Activated T-cell treated with anti-CD3 and anti-CD28 coated beads, Interleukin-2, amount 50 U/mL, for 48 hours (primary cell): ENCODE data around the gene EHMT1.

ENCODE experiments used
- DNase-seq, 2 experiments: peaks; one replicate each; pipeline ENCODE4 v3.0.0-alpha.2; 2020

Gene EHMT1

GRCh38 chr9:137744632-137745183, 125.9 kb downstream of the EHMT1 start:
- DNase-seq: no peak

GRCh38 chr9:137745541-137745991, 126.8 kb downstream of the EHMT1 start:
- no peak for DNase-seq

- no peak for DNase-seq
These were observed 129.5 kb downstream of the EHMT1 start for GRCh38 chr9:137748311-137748710.

- DNase-seq: no peak
These were observed 129.9 kb downstream of the EHMT1 start for GRCh38 chr9:137748741-137749140.

GRCh38 chr9:137749511-137749910, 130.7 kb downstream of the EHMT1 start:
- no peak for DNase-seq

GRCh38 chr9:137750007-137750406, 131.2 kb downstream of the EHMT1 start:
- no peak for DNase-seq

GRCh38 chr9:137750566-137750965, 131.8 kb downstream of the EHMT1 start:
- DNase-seq: no peak

- DNase-seq: no peak
These were observed 132.8 kb downstream of the EHMT1 start for GRCh38 chr9:137751616-137752015.

- DNase-seq: no peak
These were observed 133.6 kb downstream of the EHMT1 start for GRCh38 chr9:137752426-137752825.

GRCh38 chr9:137753192-137753765, 134.5 kb downstream of the EHMT1 start:
- no peak for DNase-seq

GRCh38 chr9:137755261-137755927, 136.6 kb downstream of the EHMT1 start:
- DNase-seq: no peak

GRCh38 chr9:137756045-137756744, 137.4 kb downstream of the EHMT1 start:
- no peak for DNase-seq

- no peak for DNase-seq
These were observed 138.3 kb downstream of the EHMT1 start for GRCh38 chr9:137757139-137757538.

GRCh38 chr9:137757613-137758029, 138.8 kb downstream of the EHMT1 start:
- peak; percentile 39 to 44 for DNase-seq

GRCh38 chr9:137758067-137758466, 139.3 kb downstream of the EHMT1 start:
- no peak for DNase-seq

- DNase-seq: no peak
These were observed 140.3 kb downstream of the EHMT1 start for GRCh38 chr9:137759117-137759516.

- no peak for DNase-seq
These were observed 141.0 kb downstream of the EHMT1 start for GRCh38 chr9:137759649-137760321.

GRCh38 chr9:137760426-137760825, 141.6 kb downstream of the EHMT1 start:
- no peak for DNase-seq

- peak; percentile 29 to 30 for DNase-seq
These were observed 142.2 kb downstream of the EHMT1 start for GRCh38 chr9:137761032-137761431.

GRCh38 chr9:137761793-137762192, 143.0 kb downstream of the EHMT1 start:
- DNase-seq: no peak

- no peak for DNase-seq
These were observed 143.7 kb downstream of the EHMT1 start for GRCh38 chr9:137762414-137763061.

- DNase-seq: no peak
These were observed 144.6 kb downstream of the EHMT1 start for GRCh38 chr9:137763271-137763955.
